SU-DHL-6 (cell line): ENCODE measurements around the gene DRD3.

Experiments used
- CTCF ChIP-seq: fragments of 200-600 bp; sonication (generic); IDR thresholded peaks from one replicate; pipeline ENCODE4 v1.5.1; 2017; ENCODE audit warnings: antibody characterized with exemption, mild to moderate bottlenecking, low read length, moderate library complexity; ENCODE audit not compliant: insufficient read depth, poor library complexity, severe bottlenecking
- EZH2phosphoT487 ChIP-seq: fragments of 200-600 bp; sonication (generic), shearing (Covaris generic); conservative IDR thresholded peaks from 2 replicates; pipeline ENCODE4 v1.6.1; 2018; ENCODE audit warnings: mild to moderate bottlenecking, antibody characterized with exemption, low read length, moderate library complexity, mixed read lengths

DNA sequence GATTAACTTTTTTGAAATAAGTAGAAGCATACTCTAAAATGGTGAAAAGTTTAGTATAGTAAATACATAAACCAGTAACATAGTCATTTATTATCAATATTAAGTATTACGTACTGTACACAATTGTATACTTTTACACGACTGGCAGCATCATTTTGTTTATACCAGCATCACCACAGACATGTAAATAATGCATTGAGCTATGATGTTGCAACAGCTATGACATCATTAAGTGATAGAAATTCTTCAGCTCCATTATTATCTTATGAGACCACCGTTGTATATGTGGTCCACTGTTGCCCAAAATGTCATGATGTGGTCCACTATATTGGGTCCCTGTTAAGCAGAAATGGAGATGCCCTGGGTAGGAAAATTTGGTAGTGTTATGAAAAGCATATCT lies 51.3 kb downstream of the DRD3 start:
- TF ChIP-seq CTCF (no peak), EZH2phosphoT487 (no peak)
